T-helper 2 cell treated with Interferon-gamma antibody and Interleukin-4, amounts not matched to agents 100 ng/mL and 5 ng/mL, for 36 hours (primary cell): ENCODE results near the gene LIPE. TPM values are rescaled to one million over a fixed set of nuclear protein-coding genes. Genes with fewer than 3 reads are reported as not detected.

ENCODE experiments used
- intact Hi-C: fragments of 100-400 bp; cut with micrococcal nuclease; formaldehyde crosslinking; loops from one replicate; pipeline ENCODE4 v1.15.1; 2023
- total RNA-seq: library from RNA; stranded (reverse); gene quantifications from 2 replicates; pipeline ENCODE4 v1.2.3, GENCODE V29; 2022

LIPE gene
- total RNA-seq, 1 donor from 2014 or later: 29.1 TPM

DNA sequence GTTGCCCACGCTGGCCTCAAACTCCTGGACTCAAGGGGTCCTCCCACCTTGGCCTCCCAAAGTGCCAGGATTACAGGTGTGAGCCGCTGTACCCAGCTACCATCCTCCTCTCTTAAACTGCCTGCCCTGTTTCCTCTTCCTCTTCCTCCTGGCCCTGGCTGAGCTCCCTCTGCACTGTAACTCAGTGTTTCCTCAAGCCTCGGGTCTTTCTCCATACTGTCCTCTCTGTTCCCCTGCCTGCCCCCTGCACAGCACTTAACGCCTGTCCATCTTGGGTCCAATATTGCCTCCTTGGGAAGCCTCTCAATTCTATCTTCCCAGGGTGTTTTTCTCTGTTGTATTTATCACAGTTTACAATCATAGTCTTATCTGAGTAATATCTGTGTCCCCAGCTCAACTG is 6.1 kb downstream of the LIPE start:
- intact Hi-C loops: loop anchor here (5.0 kb wide), 1 partner anchor 314 kb away; no protein-coding TSS in a partner anchor

- intact Hi-C loops: loop anchor here (1.0 to 5.0 kb wide), 2 partner anchors 109 to 313 kb away; no protein-coding TSS in a partner anchor
Measured at GRCh38 chr19:42420055-42420544, 7.1 kb downstream of the LIPE start.

GRCh38 chr19:42419309-42419708 is 7.9 kb downstream of the LIPE start:
- intact Hi-C loops: no loop called here

DNA sequence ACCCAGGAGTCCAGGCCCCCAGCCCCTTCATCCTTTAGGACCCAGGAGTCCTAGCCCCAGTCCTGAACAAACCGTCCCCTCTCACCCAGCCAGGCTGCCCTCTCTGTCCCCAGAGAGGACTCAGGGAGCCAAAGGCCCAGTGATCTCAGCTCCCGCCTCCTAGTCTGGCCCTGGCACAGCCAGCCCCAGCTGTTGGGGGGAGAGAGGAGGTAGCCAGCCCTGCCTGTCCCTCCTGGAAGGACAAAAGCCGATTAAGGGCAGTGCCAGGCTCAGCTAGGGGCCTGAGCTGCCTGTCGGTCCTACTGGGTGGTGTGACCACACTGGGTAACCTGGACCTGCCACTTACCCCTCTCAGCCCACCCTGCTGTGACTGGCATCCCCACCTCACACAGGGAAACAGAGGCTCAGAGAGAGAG is 14.5 kb downstream of the LIPE start:
- intact Hi-C loops: no loop called here

- intact Hi-C loops: no loop called here
Measured at GRCh38 chr19:42412227-42412626, 15.0 kb downstream of the LIPE start.

DNA sequence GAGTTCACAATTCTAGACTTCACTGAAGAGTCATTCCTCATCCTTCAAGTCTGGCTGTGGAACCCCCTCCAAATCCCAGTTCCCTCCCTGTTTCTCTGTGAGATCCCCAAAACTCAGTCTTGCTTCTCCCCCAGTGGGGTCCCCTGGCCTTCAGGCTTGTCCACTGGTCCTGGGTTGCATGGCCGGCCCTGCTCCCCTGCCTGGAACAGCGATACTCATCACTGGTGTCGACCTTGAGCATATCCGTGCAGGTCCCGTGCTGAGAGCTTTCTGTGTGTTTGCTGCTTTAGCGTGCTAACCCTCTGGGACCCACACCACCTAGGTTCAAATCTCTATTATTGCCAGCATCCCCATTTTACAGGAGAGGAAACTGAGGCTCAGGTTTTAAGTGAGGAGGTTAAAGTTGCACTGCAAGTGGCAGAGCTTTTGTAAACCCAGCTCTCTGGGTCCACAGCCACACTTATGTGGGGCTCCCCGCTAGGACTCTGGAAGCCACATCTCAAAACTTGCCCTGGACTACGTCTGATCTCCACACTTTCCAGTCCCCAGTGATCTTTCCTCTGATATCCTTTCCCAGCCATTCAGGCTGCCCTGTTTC is 15.5 kb downstream of the LIPE start:
- intact Hi-C loops: no loop called here

- intact Hi-C loops: no loop called here
Measured at GRCh38 chr19:42410371-42410770, 16.8 kb downstream of the LIPE start.

DNA sequence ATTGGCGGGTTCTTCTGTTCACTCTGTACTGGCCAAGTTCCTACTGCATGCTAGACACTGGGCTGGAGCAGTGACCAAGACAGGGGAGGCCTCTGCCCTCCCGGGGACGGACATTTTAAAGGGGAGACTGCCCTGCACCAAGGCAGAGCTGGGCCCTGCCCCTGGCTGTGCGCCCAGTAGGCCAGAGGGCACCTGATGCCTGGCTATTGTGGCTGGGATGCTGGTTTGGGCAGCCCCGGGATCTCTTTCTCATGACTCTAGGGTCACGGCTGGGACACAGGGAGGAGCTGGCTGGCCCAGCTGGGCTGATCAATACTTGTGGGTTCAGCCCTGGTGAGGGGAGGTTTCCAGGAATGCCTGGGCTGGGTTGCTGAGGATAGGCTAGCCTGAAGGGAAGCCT is 17.7 kb downstream of the LIPE start:
- intact Hi-C loops: no loop called here

GRCh38 chr19:42407816-42408175 is 19.4 kb downstream of the LIPE start:
- intact Hi-C loops: no loop called here

DNA sequence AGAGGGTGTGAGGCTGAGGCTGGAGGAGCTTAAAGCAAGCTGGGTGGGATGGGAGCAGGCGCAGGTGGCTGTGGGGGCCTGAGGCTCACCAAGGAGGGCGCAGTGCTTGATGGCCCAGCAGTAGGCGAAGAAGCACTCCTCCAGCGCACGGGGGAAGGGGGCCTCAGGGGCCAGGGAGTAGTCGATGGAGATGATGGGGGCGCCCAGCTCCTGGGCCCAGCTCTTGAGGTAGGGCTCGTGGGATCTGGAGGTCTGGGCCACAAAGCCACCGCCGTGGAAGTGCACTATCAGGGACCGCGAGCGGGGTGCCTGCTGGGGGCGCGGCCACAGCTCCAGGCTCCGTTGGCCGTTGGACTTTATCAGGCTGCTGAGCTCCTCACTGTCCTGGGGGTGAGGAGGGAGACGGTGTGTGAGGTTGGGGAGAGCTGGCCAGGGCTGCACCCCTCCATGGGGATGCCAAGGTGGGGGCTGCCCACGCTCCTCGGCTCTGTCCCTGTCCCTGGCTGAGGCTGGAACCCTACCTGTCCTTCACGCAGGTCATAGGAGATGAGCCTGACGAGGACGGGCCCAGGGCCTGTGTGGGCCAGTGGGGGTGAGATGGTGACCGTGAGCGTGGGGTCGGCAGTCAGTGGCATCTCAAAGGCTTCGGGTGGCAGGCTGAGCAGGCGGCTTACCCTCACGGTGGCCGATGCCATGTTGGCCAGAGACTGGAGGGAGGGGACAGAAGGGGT is 19.9 kb downstream of the LIPE start:
- intact Hi-C loops: no loop called here

DNA sequence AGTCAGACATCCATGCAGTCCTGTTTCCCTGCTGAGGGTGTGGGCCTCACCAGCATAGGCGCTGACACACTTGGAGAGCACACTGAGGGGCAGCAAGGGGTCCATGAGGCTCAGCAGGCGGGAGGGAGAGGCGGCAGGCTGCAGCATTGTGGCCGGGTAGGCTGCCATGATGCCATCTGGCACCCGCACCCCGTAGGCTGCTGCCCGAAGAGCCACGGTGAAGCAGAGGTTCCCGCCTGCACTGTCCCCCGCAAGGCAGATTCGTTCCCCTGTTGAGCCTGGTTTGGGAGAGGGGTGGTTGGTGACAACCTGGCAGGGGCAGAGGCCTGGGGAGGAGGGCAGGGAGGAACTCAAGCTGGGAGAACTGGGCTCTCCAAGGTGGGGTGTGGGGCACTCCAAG is 21.1 kb downstream of the LIPE start:
- intact Hi-C loops: no loop called here

DNA sequence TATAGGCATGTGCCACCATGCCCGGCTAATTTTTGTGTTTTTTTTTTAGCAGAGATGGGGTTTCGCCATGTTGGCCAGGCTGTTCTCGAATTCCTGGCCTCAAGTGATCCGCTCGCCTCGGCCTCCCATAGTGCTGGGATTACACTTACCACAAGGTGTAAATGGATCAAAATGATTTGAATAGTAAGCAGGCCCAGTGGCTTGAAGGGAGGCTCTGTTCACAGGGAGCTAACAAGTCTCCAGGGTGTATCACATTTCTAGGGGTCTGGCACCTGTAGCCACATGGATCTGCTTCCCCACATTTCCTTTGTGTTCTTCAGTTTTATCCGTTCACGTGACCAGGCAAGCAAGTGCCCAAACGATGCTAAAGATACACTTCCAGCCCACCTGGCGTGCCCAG is 23.6 kb downstream of the LIPE start:
- intact Hi-C loops: no loop called here

- intact Hi-C loops: no loop called here
Measured at GRCh38 chr19:42402376-42403116, 24.6 kb downstream of the LIPE start.

DNA sequence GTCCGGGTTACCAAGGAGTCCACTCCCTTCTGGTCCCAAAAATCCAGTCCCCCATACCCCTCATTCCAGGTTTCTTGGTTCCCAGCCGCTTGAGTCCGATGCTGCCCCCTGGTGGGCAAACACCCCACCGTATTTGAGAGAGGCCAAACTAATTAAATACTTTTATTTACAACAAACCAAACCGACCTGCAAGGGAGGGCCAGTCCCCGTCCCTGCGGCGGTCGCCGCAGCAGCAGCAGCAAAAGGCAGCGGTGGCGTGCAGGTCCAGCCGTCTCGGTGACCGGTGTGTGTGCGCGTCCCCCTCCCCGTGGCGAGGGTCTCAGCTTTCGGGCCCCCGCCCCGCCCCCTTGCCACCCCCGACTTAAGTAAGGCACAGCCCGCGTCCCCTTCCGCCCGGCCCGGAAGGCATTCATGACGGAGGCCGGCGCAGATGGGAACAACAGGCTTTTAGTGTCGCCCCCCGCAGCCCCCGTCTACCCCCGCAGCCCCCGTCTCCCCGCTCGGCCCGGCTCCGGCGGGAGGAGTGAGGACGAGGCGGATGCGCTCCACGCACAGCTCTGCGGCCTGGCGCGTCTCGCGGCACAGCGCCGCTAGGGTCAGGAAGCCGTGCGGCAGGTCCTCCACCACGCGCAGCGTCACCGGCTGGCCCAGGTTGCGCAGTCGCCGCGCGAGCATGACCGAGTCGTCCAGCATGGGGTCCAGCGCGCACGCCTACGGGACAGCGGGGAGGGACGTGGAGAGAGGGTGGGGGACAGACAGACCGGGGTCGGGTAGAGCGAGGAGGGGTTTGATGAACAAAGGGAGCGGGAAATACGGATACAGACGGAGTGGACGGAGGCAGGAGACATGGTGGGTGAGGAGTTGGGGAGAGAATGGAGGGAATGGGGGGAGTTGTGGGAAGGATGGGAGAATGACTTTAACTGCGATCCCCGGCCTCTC is 25.6 kb downstream of the LIPE start:
- intact Hi-C loops: loop anchor here (1.0 kb wide), 1 partner anchor 293 kb away; no protein-coding TSS in a partner anchor

- intact Hi-C loops: no loop called here
Measured at GRCh38 chr19:42400404-42400803, 26.8 kb downstream of the LIPE start.

- intact Hi-C loops: loop anchor here (2.0 to 5.0 kb wide), 2 partner anchors 25 to 70 kb away; partner anchors contain the start of gene MEGF8
Measured at GRCh38 chr19:42397263-42398166, 29.7 kb downstream of the LIPE start.

- intact Hi-C loops: loop anchor here (2.0 to 5.0 kb wide), 2 partner anchors 26 to 69 kb away; partner anchors contain the start of gene MEGF8
Measured at GRCh38 chr19:42396381-42397262, 30.6 kb downstream of the LIPE start.

- intact Hi-C loops: loop anchor here (5.0 kb wide), 1 partner anchor 67 kb away; the partner anchor contains the start of gene MEGF8
Measured at GRCh38 chr19:42394751-42395150, 32.4 kb downstream of the LIPE start.

- intact Hi-C loops: no loop called here
Measured at GRCh38 chr19:42392165-42392564, 35.0 kb downstream of the LIPE start.
